Fibroblast of the conjunctiva (primary cell): ENCODE measurements around the gene LRRC36.
"Not testable (repeated sequence)": the region's sequence is repeated elsewhere in the genome, so short reads cannot be mapped to it uniquely, and the experiment has no call there.

Source experiments
- DNase-seq: peaks from one replicate; pipeline ENCODE4 v3.0.0-alpha.2; 2010; ENCODE audit warnings: low read depth

LRRC36 gene

DNA sequence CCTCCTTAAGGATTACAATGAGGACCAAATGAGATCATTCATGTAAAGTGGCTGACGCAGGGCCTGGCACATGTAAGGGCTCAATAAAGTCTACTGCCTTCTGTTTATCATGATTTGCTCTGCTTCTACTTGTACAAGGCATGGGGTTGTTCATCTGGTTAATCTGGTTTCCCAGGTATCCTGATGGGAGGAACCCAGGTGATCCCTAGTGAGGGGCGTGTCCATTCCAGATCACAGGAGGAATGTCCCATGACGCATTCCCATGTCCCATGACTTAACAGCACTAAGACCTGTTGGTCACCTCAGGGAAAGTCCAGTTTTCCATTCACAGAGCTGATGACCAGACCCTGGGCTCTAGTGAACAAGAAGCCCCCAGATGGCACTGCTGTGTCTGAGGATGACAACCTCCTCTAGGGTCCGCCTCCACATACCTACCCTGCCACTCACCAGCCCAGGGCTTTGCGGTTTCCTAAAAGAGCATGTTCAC is 78.2 kb downstream of the LRRC36 start:
- DNase-seq, result no peak

DNA sequence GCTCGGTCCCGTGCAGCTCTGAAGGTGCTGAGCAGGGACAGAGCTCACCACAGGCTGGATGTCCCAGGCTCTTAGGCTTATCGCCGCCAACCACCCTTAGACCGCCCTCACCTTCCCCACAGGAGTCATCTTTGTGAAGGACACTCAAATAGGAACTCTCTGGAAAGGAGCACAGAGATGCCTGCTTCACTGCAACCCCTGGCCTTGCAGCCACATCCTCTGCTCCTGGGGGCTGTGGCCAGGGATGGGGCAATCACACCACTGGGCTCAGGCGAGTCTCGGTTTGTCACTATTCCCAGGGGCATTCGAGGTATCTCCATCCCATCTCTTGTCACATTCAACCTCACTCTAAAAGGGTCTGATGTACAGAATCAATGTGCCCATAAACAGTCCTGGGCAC is 78.7 kb downstream of the LRRC36 start:
- no peak for DNase-seq

DNA sequence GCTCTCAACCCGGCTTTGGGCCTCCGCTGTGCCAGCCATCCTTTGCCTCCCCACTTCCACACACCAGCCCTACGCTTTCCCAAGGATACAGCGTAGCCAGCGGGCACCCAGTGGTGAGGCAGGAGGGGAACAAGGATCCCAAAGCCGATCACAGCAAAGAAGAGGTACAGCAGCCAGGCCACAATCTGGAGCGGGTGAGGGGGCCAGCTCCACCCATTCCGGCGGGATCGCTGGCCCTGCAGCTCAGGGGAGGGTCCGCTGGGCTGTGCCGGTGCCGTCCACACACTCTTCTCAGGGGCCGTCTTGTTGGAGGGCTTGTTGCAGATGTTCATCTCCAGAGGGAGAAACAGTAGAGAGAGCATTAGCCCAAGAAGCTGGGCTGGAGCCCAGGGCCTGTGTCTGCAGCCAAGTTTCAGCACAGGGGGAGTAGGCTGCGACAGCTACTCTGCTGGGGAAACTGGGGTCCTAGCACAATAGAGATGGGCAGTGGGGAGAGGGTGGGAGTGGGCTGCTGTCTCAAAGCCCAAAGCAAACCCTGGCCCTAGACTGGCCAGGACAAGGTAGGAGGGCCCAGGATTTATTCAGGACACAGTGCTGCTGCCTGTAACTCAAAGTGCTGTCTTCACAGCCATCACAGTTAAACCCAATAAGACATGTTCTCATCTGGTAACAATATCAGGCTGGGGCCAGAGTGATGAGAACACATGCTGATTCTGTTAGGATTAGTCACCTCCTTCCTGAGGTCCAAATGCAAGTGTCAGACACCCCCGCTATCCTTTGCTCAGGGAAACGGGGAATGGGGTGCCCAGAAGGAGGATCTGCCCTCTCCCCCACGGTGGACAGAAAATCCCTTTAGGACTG is 79.7 kb downstream of the LRRC36 start:
- DNase-seq, result peak; percentile 74

DNA sequence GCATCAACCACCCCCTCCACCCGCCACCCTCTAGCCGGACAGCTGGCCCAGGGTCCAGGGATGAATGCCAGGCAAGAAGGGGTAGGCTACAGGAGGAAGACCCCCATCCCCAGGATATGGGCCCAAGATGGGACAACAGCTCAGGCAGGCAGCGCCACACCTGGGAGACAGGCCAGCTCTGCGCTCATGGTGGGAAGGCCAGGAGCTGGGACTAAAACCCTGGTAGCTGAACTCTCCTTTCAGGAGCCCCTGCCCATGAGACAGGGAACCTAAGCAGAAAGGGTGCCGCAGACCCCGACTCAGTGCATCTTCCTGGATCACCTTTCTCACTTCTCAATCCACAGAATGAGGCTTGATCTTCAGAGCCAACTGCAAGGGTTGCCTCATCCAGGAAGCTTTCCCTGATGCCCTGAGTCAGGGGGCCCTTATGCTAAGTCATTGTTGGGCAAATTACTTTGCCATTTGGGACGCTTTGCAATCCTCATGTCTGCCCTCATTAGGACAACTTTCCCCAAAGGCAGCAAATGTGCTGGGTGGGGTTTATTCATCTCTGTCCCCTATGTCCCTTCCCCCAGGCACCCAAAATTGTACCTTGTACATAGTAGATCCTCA is 80.7 kb downstream of the LRRC36 start:
- no peak for DNase-seq

DNA sequence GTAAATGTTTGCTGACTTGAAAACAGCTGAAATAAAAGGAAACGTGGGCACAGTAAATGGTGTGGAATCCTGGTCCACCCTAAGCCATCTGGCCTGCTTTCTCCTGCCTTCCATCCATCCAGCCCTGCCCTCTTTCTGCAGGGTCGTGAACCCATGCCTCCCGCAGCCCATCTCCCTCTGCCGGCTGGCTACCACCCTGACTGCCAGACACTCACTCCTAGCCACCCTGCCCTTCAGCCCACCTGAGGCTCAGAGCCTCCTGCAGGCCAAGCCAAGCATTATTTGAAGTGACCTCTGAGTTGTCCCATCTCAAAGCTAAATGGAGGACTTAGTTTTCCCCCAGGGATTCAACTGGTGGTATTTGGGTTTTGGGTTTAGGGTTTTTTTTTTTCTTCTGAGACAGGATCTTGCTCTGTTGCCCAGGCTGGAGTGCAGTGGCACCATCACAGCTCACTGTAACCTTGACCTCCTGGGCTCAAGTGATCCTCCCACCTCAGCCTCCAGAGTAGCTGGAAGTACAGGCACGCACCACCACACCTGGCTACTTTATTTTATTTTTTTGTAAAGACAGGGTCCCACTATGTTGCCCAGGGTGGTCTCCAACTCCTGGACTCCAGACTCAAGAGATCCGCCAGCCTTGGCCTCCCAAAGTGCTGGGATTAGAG is 81.3 kb downstream of the LRRC36 start:
- DNase-seq, result no peak

DNA sequence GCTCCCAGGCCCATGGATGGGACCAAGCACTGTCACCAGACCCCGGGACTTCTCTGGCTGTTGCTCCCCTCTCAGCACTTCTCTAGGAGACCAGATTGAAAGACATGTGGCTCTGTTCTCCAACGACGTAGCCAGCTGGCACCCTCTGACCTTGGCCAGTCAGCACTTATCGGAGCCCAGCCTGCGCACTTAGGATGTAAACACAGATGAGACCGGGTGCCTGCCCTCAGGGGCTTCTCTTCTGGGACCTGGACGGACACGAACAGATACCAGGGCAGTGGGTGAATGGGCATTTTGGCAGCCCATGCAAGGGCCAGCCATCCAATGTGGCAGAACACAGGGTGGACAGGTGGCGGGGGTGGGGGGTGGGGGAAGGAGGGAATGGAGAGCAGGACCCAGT is 83.0 kb downstream of the LRRC36 start:
- DNase-seq, result no peak

GRCh38 chr16:67411339-67411738 is 84.7 kb downstream of the LRRC36 start:
- no peak for DNase-seq

- no peak for DNase-seq
Measured at GRCh38 chr16:67412294-67412693, 85.7 kb downstream of the LRRC36 start.

DNA sequence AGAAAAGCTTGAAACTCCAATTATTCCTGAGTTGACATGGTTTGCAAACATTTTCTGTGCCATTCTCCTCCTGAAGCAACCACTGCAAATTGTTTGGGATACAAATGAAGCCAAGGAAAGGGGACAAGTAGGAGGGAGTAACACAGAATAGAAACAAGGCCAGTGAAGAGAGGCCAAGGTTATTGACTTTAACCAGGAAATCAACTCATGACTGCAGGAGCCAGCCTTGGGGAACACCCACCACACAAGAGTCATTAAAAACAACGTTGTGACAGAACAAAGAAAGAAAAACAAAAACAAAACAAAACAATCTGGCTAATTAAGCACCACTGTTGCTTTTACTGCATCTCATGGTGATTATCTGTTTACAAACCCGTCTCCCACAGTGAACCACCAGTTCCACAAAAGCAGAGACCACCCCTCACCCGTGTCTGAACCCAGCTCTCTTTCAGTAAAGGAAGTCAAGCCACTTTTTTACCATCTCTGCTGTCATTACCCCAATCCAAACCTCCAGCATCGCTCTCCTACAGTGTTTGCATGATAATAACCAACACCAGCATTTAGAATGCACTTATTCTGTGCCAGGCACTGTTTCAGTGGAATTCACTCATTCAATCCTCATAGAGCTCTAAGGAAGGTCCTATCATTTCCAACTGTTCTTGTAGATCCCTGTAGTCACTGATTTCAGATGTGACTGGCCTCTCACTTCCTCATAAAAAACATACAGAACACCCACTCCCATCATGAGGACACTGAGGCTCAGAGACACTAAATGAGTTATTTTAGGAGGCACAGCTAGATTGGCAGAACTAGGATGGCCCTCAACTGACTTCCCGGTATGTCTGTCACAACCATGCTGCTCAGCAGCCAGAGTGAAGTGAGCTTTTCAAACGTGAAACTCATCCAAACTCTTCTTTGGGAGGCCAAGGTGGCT is 87.6 kb downstream of the LRRC36 start:
- DNase-seq, result no peak

DNA sequence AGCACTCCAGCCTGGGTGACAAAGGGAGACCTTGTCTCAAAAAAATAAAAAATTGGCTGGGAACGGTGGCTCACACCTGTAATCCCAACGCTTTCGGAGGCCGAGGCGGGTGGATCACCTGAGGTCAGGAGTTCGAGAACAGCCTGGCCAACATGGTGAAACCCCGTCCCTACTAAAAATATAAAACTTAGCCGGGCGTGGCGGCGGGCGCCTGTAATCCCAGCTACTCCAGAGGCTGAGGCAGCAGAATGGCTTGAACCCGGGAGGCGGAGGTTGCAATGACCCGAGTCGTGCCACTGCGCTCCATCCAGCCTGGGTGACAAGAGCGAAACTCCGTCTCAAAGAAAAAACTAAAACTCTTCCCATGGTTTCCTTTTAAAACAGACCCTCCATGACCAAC is 88.8 kb downstream of the LRRC36 start:
- DNase-seq, result not testable (repeated sequence)

DNA sequence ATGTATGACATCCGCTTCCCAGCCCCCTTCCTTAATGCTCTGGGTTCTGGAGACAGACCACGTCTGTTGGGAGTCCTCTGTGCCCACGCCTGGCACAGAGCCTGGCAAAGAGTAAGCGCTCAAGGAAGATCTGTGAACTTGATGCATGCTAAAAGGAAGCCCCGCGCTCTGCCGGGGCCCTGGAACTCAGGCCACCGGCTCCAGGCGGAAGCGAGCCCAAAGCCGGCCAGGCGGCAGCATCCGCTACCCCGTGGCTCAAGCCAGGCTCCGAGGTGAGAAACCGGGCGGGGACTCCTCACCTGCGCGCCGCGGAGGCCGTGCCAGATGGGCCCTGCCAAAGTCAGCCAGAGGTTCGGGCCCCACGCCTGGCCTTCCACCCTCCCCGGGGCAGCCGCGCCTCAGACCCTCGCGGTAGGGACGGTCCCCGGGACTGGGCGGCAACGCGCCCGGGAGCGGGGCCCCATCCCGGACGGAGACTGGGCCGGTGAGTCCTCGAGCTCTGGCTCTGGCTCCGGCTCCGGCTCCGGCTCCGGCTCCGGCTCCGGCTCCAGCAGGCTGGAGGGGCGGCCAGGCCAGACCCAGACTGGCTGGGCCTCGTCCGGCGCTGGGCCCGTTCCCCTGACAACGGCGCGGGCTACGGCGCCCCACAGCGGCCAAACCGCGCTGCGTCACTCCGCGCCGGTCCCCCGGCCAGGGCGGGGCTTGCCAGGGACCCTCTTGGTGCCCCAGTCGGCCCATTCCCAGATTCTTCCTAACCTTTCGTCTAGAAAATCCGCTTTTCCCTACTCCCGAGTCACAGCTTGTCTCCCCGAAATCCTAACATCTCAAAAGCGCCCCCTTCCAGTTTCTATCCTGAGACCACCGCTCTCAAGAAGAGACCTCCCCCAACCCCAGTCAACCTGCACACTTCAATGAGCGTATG is 89.5 kb downstream of the LRRC36 start, which contains the start of gene ZDHHC1:
TSS of gene ZDHHC1 (minus strand) at position 606 of the 922 bp plus-strand sequence. CDS start 8,702 bp downstream, outside the sequence.
- no peak for DNase-seq

GRCh38 chr16:67417333-67418061 is 90.9 kb downstream of the LRRC36 start:
- DNase-seq, result no peak

DNA sequence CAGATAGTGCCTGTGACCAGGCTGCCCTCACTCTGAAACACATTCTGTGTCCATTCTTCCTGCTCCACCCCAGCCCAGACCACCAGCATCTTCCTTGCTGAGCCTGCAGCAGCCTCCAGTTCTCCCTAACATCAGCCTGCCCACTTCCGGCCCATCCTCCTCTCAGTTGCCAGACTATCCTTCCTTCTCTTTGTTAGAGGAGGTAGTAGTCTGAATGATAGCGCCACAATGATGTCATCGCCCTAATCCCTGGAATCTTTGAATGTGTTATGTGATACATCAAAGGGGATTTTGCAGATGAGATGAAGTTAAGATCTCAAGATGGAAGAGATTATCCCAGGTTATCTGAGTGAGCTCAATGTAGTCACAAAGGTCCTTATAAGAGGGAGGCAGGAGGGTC is 92.9 kb downstream of the LRRC36 start:
- no peak for DNase-seq

DNA sequence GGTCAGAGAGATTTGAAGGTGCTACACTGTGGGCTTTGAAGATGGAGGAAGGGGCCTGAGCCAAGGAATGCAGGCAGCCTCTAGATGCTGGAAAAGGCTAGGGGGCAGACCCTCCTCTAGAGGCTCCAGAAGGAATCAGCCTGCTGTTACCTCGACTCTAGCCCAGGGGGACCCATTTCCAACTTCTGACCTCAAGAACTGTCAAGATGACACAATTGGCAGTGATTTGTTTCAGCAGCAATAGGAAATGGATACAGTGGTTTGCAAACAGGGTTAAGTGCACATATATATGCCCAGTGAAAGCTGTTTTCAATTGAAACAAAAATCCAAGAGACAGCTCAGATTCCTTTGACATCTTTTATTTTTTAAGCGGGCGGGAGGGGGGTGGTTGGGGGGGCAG is 93.3 kb downstream of the LRRC36 start:
- no peak for DNase-seq

- DNase-seq, result no peak
Measured at GRCh38 chr16:67421030-67421429, 94.4 kb downstream of the LRRC36 start.

DNA sequence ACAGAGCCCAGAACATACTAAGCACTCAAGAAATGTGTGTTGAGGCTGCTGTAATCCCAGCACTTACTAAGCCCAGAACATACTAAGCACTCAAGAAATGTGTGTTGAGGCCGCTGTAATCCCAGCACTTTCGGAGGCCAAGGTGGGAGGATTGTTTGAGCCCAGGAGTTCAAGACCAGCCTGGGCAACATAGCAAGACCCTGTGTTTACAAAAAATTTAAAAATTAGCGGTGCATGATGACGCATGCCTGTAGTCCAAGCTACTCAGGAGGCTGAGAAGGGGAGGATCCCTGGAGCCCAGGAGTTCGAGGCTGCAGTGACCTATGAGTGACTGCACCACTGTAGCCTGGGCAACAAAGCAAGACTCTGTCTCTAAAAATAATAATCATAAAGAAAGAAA is 96.4 kb downstream of the LRRC36 start:
- no peak for DNase-seq

DNA sequence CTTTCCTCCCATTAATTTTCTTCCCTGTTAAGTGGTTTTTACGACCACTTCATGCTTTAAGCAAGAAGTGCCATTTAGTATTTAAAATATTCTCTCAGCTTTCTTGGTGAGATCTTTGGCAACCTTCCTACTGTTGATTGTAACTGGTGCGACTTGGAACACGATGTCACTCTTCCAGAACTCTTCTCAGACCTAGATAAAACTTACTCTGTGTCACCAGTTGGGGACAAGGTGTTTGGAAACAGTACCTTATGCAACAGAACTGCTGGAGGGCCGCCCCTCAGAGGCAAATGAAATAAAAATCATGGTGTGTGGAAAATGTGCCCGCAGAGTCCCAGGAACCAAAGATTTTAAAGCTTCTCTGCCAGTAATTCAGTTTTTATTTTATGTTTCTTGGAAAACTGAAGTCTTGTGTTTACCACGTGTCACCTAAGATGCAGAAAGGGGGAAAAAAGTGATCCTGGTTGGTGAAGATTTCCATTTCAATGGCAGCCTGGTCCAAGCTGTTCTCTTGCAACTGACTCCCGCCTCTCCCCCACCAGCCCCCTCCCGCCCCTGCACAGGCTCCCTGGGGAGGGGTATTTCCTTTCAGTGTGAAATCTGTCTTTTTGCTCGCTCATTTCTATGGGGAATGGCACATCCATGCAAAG is 97.1 kb downstream of the LRRC36 start:
- no peak for DNase-seq

- DNase-seq, result no peak
Measured at GRCh38 chr16:67424261-67424615, 97.6 kb downstream of the LRRC36 start.

DNA sequence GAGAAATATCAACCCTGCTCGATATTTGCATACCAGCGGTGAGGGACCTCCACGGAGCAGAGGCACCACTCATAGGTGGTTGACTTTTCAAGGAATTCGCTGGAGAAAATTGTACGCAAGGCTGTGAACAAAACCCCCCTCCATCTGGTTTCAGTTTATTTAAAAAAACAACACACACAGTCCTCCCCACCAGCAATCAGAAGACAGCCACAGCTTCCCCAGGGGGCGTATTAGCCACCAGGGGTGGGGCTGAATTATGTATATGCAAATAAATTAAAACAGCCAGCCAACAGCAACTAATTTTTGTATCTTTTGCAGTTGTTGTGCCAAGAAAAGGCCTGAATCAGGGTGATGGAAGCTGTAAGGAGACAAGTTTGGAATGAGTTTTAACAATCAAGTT is 98.4 kb downstream of the LRRC36 start:
- DNase-seq, result no peak

DNA sequence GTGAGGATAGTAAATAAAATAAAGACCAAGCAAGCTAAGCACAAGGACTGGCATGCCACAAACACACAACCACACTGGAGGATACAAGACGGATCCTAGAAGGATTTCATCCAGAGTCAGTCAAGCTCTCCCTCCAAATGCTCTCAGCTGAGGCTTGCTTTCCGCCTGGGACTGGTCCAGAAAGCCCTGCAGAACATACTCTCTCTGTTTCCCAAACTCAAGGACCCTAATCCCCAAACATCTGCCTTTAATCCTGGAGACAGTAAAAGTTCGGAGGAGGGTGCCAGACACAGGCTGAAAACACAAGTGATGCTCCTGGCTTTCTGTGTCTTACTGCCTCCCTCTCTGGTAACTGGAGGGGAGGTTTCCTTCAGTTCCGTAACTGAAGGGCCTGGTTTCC is 99.0 kb downstream of the LRRC36 start:
- no peak for DNase-seq
